Thoracic aorta (tissue), 2 donors: Measurements from ENCODE around the gene PYROXD2. TPM values are rescaled to one million over a fixed set of nuclear protein-coding genes. Genes with fewer than 3 reads are reported as not detected.

Experiments used
- ATAC-seq: fragments of 150-250 bp; one replicate; pipeline ENCODE4 v1.8.0; 2017; ENCODE audit warnings: low read depth; ENCODE audit not compliant: insufficient number of reproducible peaks, low FRiP score
- DNase-seq: peaks from one replicate; pipeline ENCODE4 v3.0.0-alpha.2; 2020; ENCODE audit warnings: low spot score
- H3K27ac ChIP-seq, 2 donors: fragments of 200-600 bp; sonication (generic); 1 replicate in 1 of 2; 2 replicates in 1 of 2; pipeline ENCODE4 v1.5.1; 2016; ENCODE audit warnings: mild to moderate bottlenecking in 2 of 2, moderate library complexity in 2 of 2
- H3K27me3 ChIP-seq: fragments of 200-600 bp; sonication (generic); replicated peaks from 2 replicates; pipeline ENCODE4 v1.6.0; 2016; ENCODE audit warnings: mild to moderate bottlenecking; ENCODE audit not compliant: insufficient read depth
- H3K36me3 ChIP-seq: fragments of 200-600 bp; sonication (generic); one replicate; pipeline ENCODE4 v1.5.1; 2016
- H3K4me1 ChIP-seq, 2 donors: fragments of 200-600 bp; sonication (generic); 1 replicate in 1 of 2; 2 replicates in 1 of 2; pipeline versions ENCODE4 v1.5.1 to v1.6.0; 2016; ENCODE audit warnings: low read depth in 2 of 2, mild to moderate bottlenecking in 1 of 2; ENCODE audit not compliant: control insufficient read depth in 1 of 2
- H3K4me3 ChIP-seq: fragments of 200-600 bp; sonication (generic); 2 replicates; pipeline ENCODE4 v1.5.1; 2016; ENCODE audit warnings: mild to moderate bottlenecking
- H3K9me3 ChIP-seq: fragments of 200-600 bp; sonication (generic); 2 replicates; pipeline ENCODE4 v1.5.1; 2016
- CTCF ChIP-seq: fragments of 200-600 bp; sonication (generic); IDR thresholded peaks from one replicate; pipeline ENCODE4 v1.5.1; 2019; ENCODE audit warnings: antibody characterized with exemption
- total RNA-seq, 2 donors: library from RNA; depleted of rRNA; stranded (reverse); fragments of >200 nt; gene quantifications; one replicate each; pipeline versions ENCODE4 v1.1.0 to v1.2.3, GENCODE V29; 2016

PYROXD2 gene
- total RNA-seq, 2 donors from 2014 or later: 6.3 to 9.3 TPM

GRCh38 chr10:98410759-98411158 is 4.2 kb downstream of the PYROXD2 start:
- Histone ChIP-seq H3K4me1 (peaks cover 12 to 14% of the 10 kb centered on the region in 2 donors), H3K36me3 (no peaks in the 10 kb centered on the region), H3K27ac (no peak overlapping the region), H3K4me3 (no peak overlapping the region), H3K27me3 (no peaks in the 10 kb centered on the region), H3K9me3 (no peaks in the 10 kb centered on the region)
- DNase-seq (no peak), ATAC-seq (no peak)
- TF ChIP-seq CTCF: no peak

- no peak for TF ChIP-seq CTCF
- no peaks in the 10 kb centered on the region for H3K27me3 ChIP-seq
- no peak for ATAC-seq
Measured at GRCh38 chr10:98410135-98410743, 4.7 kb downstream of the PYROXD2 start.

GRCh38 chr10:98408799-98409198 is 6.2 kb downstream of the PYROXD2 start:
- no peak overlapping the region for H3K4me3 ChIP-seq
- no peak overlapping the region for H3K27ac ChIP-seq
- DNase-seq: no peak
- ATAC-seq: no peak
- no peaks in the 10 kb centered on the region for H3K36me3 ChIP-seq
- H3K4me1 ChIP-seq: no peaks in the 10 kb centered on the region
- TF ChIP-seq CTCF: no peak
- H3K27me3 ChIP-seq: no peaks in the 10 kb centered on the region
- no peaks in the 10 kb centered on the region for H3K9me3 ChIP-seq

More at GRCh38 chr10:98410135-98410743, 4.7 kb downstream of the PYROXD2 start:
- no peak overlapping the region for H3K27ac ChIP-seq
- H3K9me3 ChIP-seq: no peaks in the 10 kb centered on the region
- no peak for DNase-seq
- peaks cover 7 to 9% of the 10 kb centered on the region in 2 donors for H3K4me1 ChIP-seq
- no peaks in the 10 kb centered on the region for H3K36me3 ChIP-seq
- no peak overlapping the region for H3K4me3 ChIP-seq

- Histone ChIP-seq H3K36me3 (no peaks in the 10 kb centered on the region), H3K27ac (no peak overlapping the region), H3K9me3 (no peaks in the 10 kb centered on the region), H3K4me3 (no peak overlapping the region), H3K27me3 (no peaks in the 10 kb centered on the region), H3K4me1 (no peaks in the 10 kb centered on the region)
- TF ChIP-seq CTCF: no peak
- DNase-seq: no peak
- no peak for ATAC-seq
Measured at GRCh38 chr10:98407744-98408241, 7.2 kb downstream of the PYROXD2 start.

- no peak for DNase-seq
- no peak for ATAC-seq
- no peaks in the 10 kb centered on the region for H3K36me3 ChIP-seq
- no peaks in the 10 kb centered on the region for H3K27me3 ChIP-seq
- TF ChIP-seq CTCF: no peak
- H3K4me1 ChIP-seq: no peaks in the 10 kb centered on the region
- H3K9me3 ChIP-seq: no peaks in the 10 kb centered on the region
- H3K4me3 ChIP-seq: no peak overlapping the region
- H3K27ac ChIP-seq: no peak overlapping the region
Measured at GRCh38 chr10:98407017-98407743, 7.8 kb downstream of the PYROXD2 start.
